ENCODE data around the gene ELAVL2.

GRCh38 chr9:23779220-23779619 is 46.8 kb downstream of the ELAVL2 start:
- TF ChIP-seq REST (IDR thresholded peaks at IDR 0.05; ENCODE audit: insufficient read depth in 1 of 2, low read depth in 2 of 2, low read length in 1 of 2) (no peak), CTCF (IDR thresholded peaks at IDR 0.05) (no peak), POLR2AphosphoS5 (IDR thresholded peaks at IDR 0.05; ENCODE audit: low read depth, low read length) (no peak), SIN3A (IDR thresholded peaks at IDR 0.05; ENCODE audit: borderline replicate concordance, insufficient read depth, low read depth, low read length) (no peak), TCF7L2 (IDR thresholded peaks at IDR 0.05; ENCODE audit: low read depth, low read length) (no peak)

Measured in Panc1 (cell line).